Sigmoid colon (tissue), 4 donors: Measurements from ENCODE around the gene TCAIM.

ENCODE experiments used
- CTCF ChIP-seq, 4 experiments: fragments of 450-650 bp in 3 of 4; fragments of 200-600 bp in 1 of 4; IDR thresholded peaks; one replicate each; pipeline ENCODE4 v1.5.1; 2016 to 2019; ENCODE audit warnings: antibody characterized with exemption in 4 of 4, mild to moderate bottlenecking in 3 of 4, moderate library complexity in 2 of 4
- POLR2A ChIP-seq, 2 donors: fragments of 450-650 bp; IDR thresholded peaks; one replicate each; pipeline ENCODE4 v1.6.1; 2016; ENCODE audit warnings: antibody characterized with exemption in 2 of 2, mild to moderate bottlenecking in 2 of 2, moderate library complexity in 2 of 2
- POLR2AphosphoS5 ChIP-seq, 4 donors: sonication (generic); formaldehyde crosslinking; IDR thresholded peaks; one replicate each; pipeline ENCODE4 v1.6.1; 2017; ENCODE audit warnings: antibody characterized with exemption in 4 of 4

GRCh38 chr3:44363591-44363990 lies 25.0 kb downstream of the TCAIM start:
- no peak for TF ChIP-seq CTCF (IDR thresholded peaks at IDR 0.05)
- no peak for TF ChIP-seq POLR2AphosphoS5 (IDR thresholded peaks at IDR 0.05)
- TF ChIP-seq POLR2A (IDR thresholded peaks at IDR 0.05) = no peak
